C4-2B (cell line): ENCODE data around the gene GADL1.

Experiments used
- H3K27ac ChIP-seq: fragments of 450-650 bp; 2 replicates; pipeline ENCODE4 v1.5.1; 2017
- ZFX ChIP-seq: fragments of 450-650 bp; IDR thresholded peaks from 2 replicates; pipeline ENCODE4 v1.6.1; 2017
- TF ChIP-seq, protein P1 (sequence below): fragments of 450-650 bp; conservative IDR thresholded peaks from 2 replicates; pipeline ENCODE4 v1.5.1; 2017; ENCODE audit warnings: mild to moderate bottlenecking

GADL1 gene

DNA sequence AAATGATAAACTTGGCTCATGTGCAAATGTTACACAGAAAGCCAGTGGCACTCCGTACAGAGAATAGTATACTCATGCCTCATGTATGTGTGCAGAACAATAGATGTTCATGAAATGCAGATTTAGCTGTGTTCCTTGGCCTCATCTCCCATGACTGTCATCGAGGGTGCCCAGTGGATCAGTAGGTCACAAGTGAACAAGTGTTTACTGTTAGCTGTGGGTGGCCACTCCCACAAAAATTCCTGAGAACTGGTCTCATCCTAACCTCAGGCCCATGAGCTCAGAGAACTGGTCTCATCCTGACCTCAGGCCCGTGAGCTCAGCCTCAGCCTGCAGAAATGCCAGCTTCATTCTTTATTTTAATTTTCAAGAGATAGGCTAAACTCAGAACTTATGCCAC, 124.1 kb downstream of the GADL1 start:
- H3K27ac ChIP-seq: no peak overlapping the region

DNA sequence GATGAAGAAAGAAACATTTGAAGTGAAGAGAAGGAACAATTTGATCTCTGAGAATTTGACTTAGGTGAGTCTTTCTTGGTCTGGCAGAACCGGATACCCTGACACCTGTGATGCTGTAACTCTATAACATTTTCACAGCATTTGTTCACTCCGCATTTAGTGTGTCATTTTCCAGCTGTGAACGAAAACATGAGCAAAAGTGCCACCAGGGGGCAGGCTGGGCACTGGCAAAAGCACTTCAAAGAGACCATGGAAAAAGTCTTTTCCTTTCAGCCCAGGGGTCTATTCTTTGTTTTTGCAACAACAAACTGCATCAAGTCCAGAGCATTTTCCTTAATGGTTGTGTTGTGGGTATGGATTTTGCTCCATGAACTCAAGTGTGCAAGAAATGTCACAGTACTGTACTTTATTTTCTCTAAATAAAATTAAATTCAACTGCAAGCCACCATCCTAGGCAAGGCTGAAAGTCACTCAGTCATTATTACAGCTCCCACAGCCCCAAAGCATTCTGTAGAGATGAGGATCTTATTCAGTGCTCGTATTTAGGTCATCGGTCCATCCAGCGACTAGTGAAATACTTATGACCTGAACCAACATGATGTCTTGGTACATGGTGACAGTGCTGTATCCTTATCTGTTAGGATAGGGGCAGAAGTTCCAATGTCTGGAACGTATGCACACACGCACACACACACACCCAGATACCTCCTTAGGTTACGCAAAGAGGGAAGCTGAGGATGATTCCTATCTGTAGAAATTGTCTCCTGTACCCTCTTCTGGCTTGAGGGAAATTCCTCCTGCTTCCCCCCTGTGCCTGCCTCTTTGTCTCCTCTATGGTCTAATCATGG, 125.5 kb downstream of the GADL1 start:
- TF ChIP-seq, protein P1, sequence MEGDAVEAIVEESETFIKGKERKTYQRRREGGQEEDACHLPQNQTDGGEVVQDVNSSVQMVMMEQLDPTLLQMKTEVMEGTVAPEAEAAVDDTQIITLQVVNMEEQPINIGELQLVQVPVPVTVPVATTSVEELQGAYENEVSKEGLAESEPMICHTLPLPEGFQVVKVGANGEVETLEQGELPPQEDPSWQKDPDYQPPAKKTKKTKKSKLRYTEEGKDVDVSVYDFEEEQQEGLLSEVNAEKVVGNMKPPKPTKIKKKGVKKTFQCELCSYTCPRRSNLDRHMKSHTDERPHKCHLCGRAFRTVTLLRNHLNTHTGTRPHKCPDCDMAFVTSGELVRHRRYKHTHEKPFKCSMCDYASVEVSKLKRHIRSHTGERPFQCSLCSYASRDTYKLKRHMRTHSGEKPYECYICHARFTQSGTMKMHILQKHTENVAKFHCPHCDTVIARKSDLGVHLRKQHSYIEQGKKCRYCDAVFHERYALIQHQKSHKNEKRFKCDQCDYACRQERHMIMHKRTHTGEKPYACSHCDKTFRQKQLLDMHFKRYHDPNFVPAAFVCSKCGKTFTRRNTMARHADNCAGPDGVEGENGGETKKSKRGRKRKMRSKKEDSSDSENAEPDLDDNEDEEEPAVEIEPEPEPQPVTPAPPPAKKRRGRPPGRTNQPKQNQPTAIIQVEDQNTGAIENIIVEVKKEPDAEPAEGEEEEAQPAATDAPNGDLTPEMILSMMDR: peak; percentile 83
- no peak for TF ChIP-seq ZFX
- H3K27ac ChIP-seq: no peak overlapping the region

More for the DNA sequence above, 124.1 kb downstream of the GADL1 start:
- no peak for TF ChIP-seq ZFX
- TF ChIP-seq, protein P1: no peak

DNA sequence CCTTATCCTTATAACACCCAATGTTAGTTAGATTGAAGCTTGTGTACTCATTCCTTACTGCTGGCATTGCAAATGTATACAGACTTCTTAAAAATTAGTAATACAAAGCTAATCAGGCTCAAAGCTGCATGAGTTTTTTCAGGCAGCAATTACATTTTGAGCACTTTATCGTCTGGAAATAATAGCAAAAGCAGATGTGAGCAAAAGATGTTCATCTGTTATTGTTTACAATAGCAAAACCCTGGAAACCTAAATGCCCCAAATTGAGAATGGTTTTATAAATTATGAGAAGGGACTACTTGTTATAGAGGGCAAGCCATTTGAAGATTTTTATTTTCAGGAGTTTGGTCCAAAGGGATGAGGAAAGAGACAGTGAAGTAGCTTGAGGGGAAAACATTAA, 126.4 kb downstream of the GADL1 start:
- TF ChIP-seq, protein P1: no peak
- H3K27ac ChIP-seq: no peak overlapping the region

DNA sequence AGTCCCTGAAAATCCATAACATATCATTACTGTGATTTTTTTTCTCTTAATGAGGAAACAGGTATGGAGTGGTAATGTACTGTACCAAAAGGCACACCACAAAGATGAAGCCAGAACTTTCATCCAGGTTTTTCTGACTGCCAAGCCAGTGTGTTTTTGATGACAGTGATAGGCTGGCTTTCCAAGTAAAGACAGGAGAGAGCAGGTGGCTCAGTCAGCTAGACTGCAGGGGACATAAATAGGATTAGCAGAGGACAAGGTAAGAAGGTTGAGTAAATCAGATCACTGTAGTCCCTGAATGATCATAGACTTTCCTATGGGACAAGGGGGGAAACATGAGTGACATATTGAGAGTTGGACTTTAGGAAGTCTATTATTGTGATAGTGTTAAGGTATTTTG, 127.9 kb downstream of the GADL1 start:
- no peak overlapping the region for H3K27ac ChIP-seq
- TF ChIP-seq ZFX: no peak
- TF ChIP-seq, protein P1: no peak

DNA sequence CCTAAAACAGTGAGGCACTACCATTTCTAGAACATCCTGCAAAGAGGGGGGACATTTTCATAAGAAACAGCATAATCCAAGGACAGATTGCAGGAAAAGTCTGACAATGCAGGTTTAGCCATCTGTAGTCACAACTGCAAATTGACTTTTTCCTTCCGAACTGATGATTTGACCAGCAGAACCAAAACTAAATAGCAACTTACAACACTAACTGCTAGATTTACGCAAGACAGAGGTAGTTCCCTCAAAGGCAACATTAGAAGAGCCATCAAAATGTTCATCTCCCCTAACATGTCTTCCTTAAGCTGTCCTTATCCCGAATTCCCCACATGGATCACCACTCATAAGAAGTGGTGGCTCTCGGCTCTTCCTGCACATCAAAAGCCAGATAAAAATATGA, 129.6 kb downstream of the GADL1 start:
- no peak overlapping the region for H3K27ac ChIP-seq
- TF ChIP-seq, protein P1: no peak
- no peak for TF ChIP-seq ZFX

DNA sequence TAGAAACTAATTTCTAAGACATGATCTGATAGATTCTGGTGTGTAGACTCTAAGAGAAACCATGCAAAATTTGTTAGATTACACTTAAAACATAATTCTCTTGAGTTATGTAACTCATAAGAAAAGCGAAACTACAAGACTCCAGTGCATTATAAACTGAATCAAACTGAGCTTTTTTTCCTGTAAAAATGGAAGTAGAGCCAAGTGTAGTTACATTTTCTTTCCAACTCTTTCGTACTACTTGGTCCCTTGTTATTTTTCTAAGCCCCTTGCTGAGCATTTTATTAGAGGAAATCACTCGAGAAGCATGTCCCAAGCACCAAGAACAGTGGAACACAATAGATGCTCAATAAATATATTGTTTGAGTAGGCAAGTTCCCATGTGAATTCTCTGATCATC, 130.2 kb downstream of the GADL1 start:
- no peak overlapping the region for H3K27ac ChIP-seq
- no peak for TF ChIP-seq ZFX

DNA sequence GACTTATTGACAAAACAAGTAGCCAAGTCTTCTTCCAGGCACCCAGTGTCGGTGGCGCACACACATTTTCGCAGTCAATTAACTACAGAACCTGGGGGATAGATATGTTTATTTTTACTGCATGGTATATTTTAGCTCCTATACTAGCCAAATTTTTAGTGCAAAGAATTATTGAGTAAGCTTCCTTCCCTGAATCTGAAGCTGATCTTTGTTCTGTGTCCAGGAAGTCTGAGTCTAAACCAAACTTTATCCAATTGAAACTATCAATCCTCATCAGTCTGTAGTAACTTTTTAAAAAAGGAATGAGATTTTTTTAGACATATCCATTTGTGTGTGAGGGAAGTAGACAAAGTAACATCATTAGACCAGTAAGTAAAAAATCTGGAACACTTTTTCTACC, 133.1 kb downstream of the GADL1 start:
- TF ChIP-seq ZFX: no peak
- TF ChIP-seq, protein P1: no peak
- H3K27ac ChIP-seq: no peak overlapping the region

DNA sequence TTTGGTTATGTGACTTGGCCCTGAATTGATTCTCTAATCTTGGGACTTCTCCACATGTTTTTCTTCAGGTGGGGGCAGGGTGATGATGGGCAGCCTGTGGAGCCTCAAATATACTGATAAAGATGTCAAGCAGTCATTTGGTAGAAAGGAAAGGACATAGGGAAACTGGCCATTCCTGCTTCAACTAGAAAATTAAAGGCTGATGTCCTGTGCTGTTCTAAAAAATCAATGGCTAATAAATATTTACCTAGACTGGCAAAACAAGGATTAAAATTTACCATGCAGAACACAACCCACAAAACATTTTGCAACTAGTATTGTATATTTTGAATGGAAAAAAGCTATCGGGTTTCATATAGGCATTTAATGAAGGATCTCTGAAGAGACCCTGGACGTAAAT, 133.7 kb downstream of the GADL1 start:
- no peak overlapping the region for H3K27ac ChIP-seq
- no peak for TF ChIP-seq ZFX
- TF ChIP-seq, protein P1: no peak
